Endothelial cell of umbilical vein (primary cell): ENCODE measurements around the gene JAZF1. TPM values are rescaled to one million over a fixed set of nuclear protein-coding genes. Genes with fewer than 3 reads are reported as not detected.

Experiments used
- BruUV-seq: library from RNA; stranded (reverse); fragments of 400-500 nt; replicated peaks from 2 replicates; lab custom pipeline; 2021; lab: Mats Ljungman, UMichigan
- CTCF ChIA-PET: fragments of 300-600, 350-600 bp; sonication (Branson Sonifier 250); formaldehyde crosslinking; loops from one replicate; lab custom pipeline; 2021; ENCODE audit warnings: antibody characterized with exemption, inconsistent platforms; lab: Charles Lee
- POLR2A ChIA-PET: fragments of 300-600, 350-600 bp; sonication (Branson Sonifier 250); formaldehyde crosslinking; loops from one replicate; lab custom pipeline; 2021; ENCODE audit warnings: antibody characterized with exemption, inconsistent platforms; lab: Charles Lee
- DNase-seq: peaks from one replicate; pipeline ENCODE4 v3.0.0-alpha.2; 2011; ENCODE audit warnings: low read depth, low spot score
- FAIRE-seq: peaks from 2 replicates; lab custom pipeline; 2011; peaks lifted over from hg19 to GRCh38; lab: Jason Lieb, UNC
- H2AFZ ChIP-seq: 2 replicates; pipeline ENCODE4 v1.6.0; 2012; ENCODE audit warnings: low read depth, low read length, control low read depth, inconsistent platforms
- H3K27ac ChIP-seq: 2 replicates; pipeline ENCODE4 v1.5.1; 2011; ENCODE audit warnings: low read depth, mild to moderate bottlenecking, control low read depth, low read length, moderate library complexity; ENCODE audit not compliant: insufficient read depth
- H3K27me3 ChIP-seq, 2 experiments: 2 replicates each; pipeline versions ENCODE4 v1.6.0 to v1.6.1; 2011; ENCODE audit warnings: low read length in 2 of 2, mixed read lengths in 1 of 2; ENCODE audit not compliant: control insufficient read depth in 2 of 2, insufficient read depth in 2 of 2
- H3K36me3 ChIP-seq, 2 experiments: 2 replicates in 1 of 2; 3 replicates in 1 of 2; pipeline ENCODE4 v1.5.1; 2011; ENCODE audit warnings: low read length in 2 of 2, mild to moderate bottlenecking in 1 of 2, moderate library complexity in 1 of 2; ENCODE audit not compliant: control insufficient read depth in 2 of 2, insufficient read depth in 2 of 2; ENCODE audit errors: extremely low read depth in 1 of 2
- H3K4me1 ChIP-seq: 3 replicates; pipeline ENCODE4 v1.5.1; 2011; ENCODE audit warnings: mild to moderate bottlenecking, low read length; ENCODE audit not compliant: control insufficient read depth, insufficient read depth; ENCODE audit errors: extremely low read depth
- H3K4me2 ChIP-seq: 2 replicates; pipeline ENCODE4 v1.6.1; 2011; ENCODE audit warnings: low read length, control low read depth, mixed read lengths; ENCODE audit not compliant: insufficient read depth
- H3K4me3 ChIP-seq, 3 experiments: fragments of 200-600 bp in 1 of 3; sonication (generic), shearing (Covaris generic) in 1 of 3; replicated peaks in 1 of 3; 2 replicates each; pipeline ENCODE4 v1.5.1; 2011 to 2016; ENCODE audit warnings: control low read depth in 3 of 3, low read length in 3 of 3, mild to moderate bottlenecking in 2 of 3, inconsistent platforms in 1 of 3, low read depth in 1 of 3, moderate library complexity in 1 of 3; ENCODE audit not compliant: insufficient read depth in 1 of 3
- H3K79me2 ChIP-seq: 2 replicates; pipeline ENCODE4 v1.6.0; 2012; ENCODE audit warnings: low read length, inconsistent platforms; ENCODE audit not compliant: control insufficient read depth, insufficient read depth
- H3K9ac ChIP-seq: replicated peaks from 2 replicates; pipeline ENCODE3; 2011; ENCODE audit warnings: low read length, control low read depth; ENCODE audit not compliant: insufficient read depth; ENCODE audit errors: extremely low read depth
- H3K9me1 ChIP-seq: replicated peaks from 3 replicates; pipeline ENCODE4 v1.6.0; 2011; ENCODE audit warnings: mild to moderate bottlenecking, low read length; ENCODE audit not compliant: control insufficient read depth, insufficient read depth; ENCODE audit errors: extremely low read depth
- H3K9me3 ChIP-seq: replicated peaks from 2 replicates; pipeline ENCODE4 v1.5.1; 2012; ENCODE audit warnings: low read length, inconsistent platforms; ENCODE audit not compliant: control insufficient read depth, insufficient read depth
- H4K20me1 ChIP-seq: replicated peaks from 2 replicates; pipeline ENCODE3; 2011; ENCODE audit warnings: mild to moderate bottlenecking, low read length; ENCODE audit not compliant: control insufficient read depth, insufficient read depth; ENCODE audit errors: extremely low read depth
- CTCF ChIP-seq, 2 donors: IDR thresholded peaks; 1 replicate in 1 of 2; 2 replicates in 1 of 2; pipeline ENCODE4 v1.5.1; 2011; ENCODE audit warnings: low read length in 2 of 2, mild to moderate bottlenecking in 2 of 2, moderate library complexity in 2 of 2, control low read depth in 1 of 2, inconsistent platforms in 1 of 2, low read depth in 1 of 2; ENCODE audit not compliant: insufficient read depth in 1 of 2; ENCODE audit errors: extremely low read depth in 1 of 2
- EZH2 ChIP-seq: IDR thresholded peaks from 2 replicates; pipeline ENCODE4 v1.6.1; 2012; ENCODE audit warnings: borderline replicate concordance, low read depth, mild to moderate bottlenecking, moderate library complexity, low read length, inconsistent platforms; ENCODE audit not compliant: severe bottlenecking
- FOS ChIP-seq: IDR thresholded peaks from 2 replicates; pipeline ENCODE4 v1.6.1; 2011; ENCODE audit warnings: mild to moderate bottlenecking, low read length, moderate library complexity, borderline replicate concordance; ENCODE audit not compliant: insufficient read depth
- GATA2 ChIP-seq: IDR thresholded peaks from 2 replicates; pipeline ENCODE4 v1.7.0; 2011; ENCODE audit warnings: low read depth, mild to moderate bottlenecking, moderate library complexity, mixed read lengths, low read length; ENCODE audit not compliant: insufficient read length, insufficient read depth
- JUN ChIP-seq: IDR thresholded peaks from 2 replicates; pipeline ENCODE4 v1.6.1; 2011; ENCODE audit warnings: borderline replicate concordance, low read depth; ENCODE audit not compliant: insufficient read length, insufficient read depth
- MYC ChIP-seq: IDR thresholded peaks from one replicate; pipeline ENCODE4 v1.6.1; 2011; ENCODE audit warnings: mild to moderate bottlenecking, low read depth, low read length
- POLR2A ChIP-seq: IDR thresholded peaks from 2 replicates; pipeline ENCODE4 v1.6.1; 2012; ENCODE audit warnings: low read depth, mild to moderate bottlenecking, control low read depth, low read length
- POLR2AphosphoS5 ChIP-seq: IDR thresholded peaks from 2 replicates; pipeline ENCODE4 v1.6.1; 2012; ENCODE audit warnings: low read depth, mild to moderate bottlenecking, control low read depth, low read length, moderate library complexity; ENCODE audit not compliant: insufficient read depth
- dilution Hi-C: fragments of 300-500 bp; cut with MboI; formaldehyde crosslinking; loops from one replicate; pipeline ENCODE4 v1.15.0; 2019; ENCODE audit warnings: low sequenced_read_pairs; ENCODE audit not compliant: extremely low pct_ligation_motif_present
- intact Hi-C: fragments of 100-400 bp; cut with micrococcal nuclease; formaldehyde crosslinking; loops from one replicate; pipeline ENCODE4 v1.10.0; 2022
- polyA plus RNA-seq, 4 experiments: library from polyadenylated mRNA; depleted of rRNA in 3 of 4; stranded (reverse) in 3 of 4; unstranded in 1 of 4; fragments of >200 nt; gene quantifications; 2 replicates each; pipeline versions ENCODE4 v1.2.1 to v1.2.3, GENCODE V29; 2011 to 2012; ENCODE audit warnings: missing spikeins in 1 of 4
- total RNA-seq: library from RNA; stranded (reverse); gene quantifications from 2 replicates; pipeline ENCODE4 v1.2.3, GENCODE V29; 2021
- TF ChIP-seq, protein P1 (sequence below): IDR thresholded peaks from 2 replicates; pipeline ENCODE4 v1.6.1; 2011; ENCODE audit not compliant: insufficient read depth, insufficient read length

Gene JAZF1
- total and polyA plus RNA-seq, 2 donors (not counting 3 experiments of a cell fraction or from before 2014, with no cell fraction given) = 2.5 to 16.9 TPM

GRCh38 chr7:28160551-28160991 lies 20.0 kb downstream of the JAZF1 start:
- FAIRE-seq (no peak), DNase-seq (no peak)
- H3K4me2 ChIP-seq = no peak overlapping the region
- H3K9me1 ChIP-seq = no peaks in the 10 kb centered on the region
- H3K4me1 ChIP-seq = peaks cover 4% of the 10 kb centered on the region
- no peaks in the 10 kb centered on the region for H4K20me1 ChIP-seq
- H3K4me3 ChIP-seq = no peak overlapping the region
- BruUV-seq = no TSS peak
- no peaks in the 10 kb centered on the region for H3K36me3 ChIP-seq
- no peak overlapping the region for H3K27ac ChIP-seq
- H2AFZ ChIP-seq = no peak overlapping the region
- no peak for TF ChIP-seq MYC
- no peak for TF ChIP-seq FOS
- no peak for TF ChIP-seq POLR2AphosphoS5
- no peak for TF ChIP-seq GATA2
- no peak for TF ChIP-seq POLR2A
- no peak for TF ChIP-seq JUN
- TF ChIP-seq CTCF (IDR thresholded peaks at IDR 0.05; ENCODE audit: extremely low read depth in 1 of 2, insufficient read depth in 1 of 2, low read depth in 1 of 2, low read length in 2 of 2) = no peak
- TF ChIP-seq EZH2 = no peak
- TF ChIP-seq, protein P1, sequence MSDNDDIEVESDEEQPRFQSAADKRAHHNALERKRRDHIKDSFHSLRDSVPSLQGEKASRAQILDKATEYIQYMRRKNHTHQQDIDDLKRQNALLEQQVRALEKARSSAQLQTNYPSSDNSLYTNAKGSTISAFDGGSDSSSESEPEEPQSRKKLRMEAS = no peak
- CTCF ChIA-PET = interaction anchor here (0.9 kb wide), 1 partner anchor 9 kb away, joined by 5 read pairs; no protein-coding TSS in a partner anchor
- peaks cover 3% of the 10 kb centered on the region for H3K79me2 ChIP-seq
- POLR2A ChIA-PET = no interaction called here
- H3K9ac ChIP-seq = no peak overlapping the region
- dilution Hi-C loops = no loop called here
- intact Hi-C loops = no loop called here
- H3K27me3 ChIP-seq = no peaks in the 10 kb centered on the region
- H3K9me3 ChIP-seq = no peaks in the 10 kb centered on the region
